ENCODE results near the gene MEX3D.

- TF ChIP-seq CTCF (conservative IDR thresholded peaks at IDR 0.05) (no peak), EZH2 (IDR thresholded peaks at IDR 0.05; ENCODE audit: low read depth) (no peak)
These were observed 14.1 kb upstream of the MEX3D start for GRCh38 chr19:1582201-1582600.

Measured in PC-9 (cell line).